IPS DF 4.7 (cell line): Measurements from ENCODE around the gene TMEM62.

Source experiments
- DNase-seq: peaks from one replicate; pipeline ENCODE4 v3.0.0-alpha.2; 2013; ENCODE audit warnings: low spot score; ENCODE audit errors: extremely low read depth

TMEM62 gene

DNA sequence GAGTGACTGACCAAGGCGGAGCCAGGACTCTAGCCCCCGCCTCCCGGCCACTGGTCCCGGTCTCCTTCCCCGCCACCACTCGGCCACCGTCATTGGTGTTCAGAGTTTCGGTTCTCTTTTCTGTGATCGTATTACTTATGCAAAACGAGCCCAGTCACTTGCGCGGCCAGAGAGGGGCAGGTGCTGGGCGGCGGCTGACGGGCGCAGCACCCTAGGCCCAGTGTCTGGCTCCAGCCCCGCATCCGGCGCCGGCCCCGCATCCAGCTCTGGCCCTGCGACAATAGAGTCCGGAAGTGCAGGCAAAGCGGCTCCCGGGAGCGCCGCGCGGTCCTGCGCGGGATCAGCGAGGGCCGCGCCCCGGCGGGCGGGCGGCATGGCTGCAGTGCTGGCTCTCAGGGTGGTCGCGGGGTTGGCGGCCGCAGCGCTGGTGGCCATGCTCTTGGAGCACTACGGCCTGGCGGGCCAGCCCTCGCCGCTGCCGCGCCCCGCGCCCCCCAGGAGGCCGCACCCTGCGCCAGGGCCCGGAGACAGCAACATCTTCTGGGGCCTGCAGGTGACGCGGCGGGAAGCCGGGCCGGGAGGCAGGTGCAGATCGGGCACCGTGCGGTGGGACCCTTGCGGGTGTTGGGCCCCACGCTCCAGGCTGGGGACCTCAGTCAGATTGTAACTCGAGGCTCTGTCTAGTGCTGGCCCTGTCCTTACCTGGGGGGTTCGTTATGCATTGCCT, at the start of gene TMEM62:
TSS of gene TMEM62 (plus strand) at position 157 of the 727 bp plus-strand sequence. CDS start at position 374, 217 bp downstream.
- DNase-seq = no peak

- DNase-seq = no peak
Measured at GRCh38 chr15:43085921-43086320, 47.5 kb upstream of the TMEM62 start.

DNA sequence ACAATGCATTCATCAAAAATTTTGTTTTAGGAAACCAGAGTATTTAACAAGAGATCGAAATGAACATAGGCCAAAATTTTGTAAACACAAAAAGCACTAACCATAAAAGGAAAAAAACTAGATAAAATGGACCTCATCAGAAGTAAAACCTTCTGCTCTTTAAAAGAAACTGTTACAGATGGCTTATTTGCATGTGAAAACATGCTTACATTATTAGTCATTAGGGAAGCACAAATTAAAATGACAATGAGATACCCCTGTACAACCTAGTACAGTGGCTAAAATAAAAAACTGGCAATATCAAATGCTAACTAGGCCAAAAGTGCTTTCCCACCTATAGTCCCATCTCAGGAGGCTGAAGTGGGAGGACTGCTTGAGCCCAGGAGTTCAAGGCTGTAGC, 46.8 kb upstream of the TMEM62 start:
- DNase-seq = no peak

DNA sequence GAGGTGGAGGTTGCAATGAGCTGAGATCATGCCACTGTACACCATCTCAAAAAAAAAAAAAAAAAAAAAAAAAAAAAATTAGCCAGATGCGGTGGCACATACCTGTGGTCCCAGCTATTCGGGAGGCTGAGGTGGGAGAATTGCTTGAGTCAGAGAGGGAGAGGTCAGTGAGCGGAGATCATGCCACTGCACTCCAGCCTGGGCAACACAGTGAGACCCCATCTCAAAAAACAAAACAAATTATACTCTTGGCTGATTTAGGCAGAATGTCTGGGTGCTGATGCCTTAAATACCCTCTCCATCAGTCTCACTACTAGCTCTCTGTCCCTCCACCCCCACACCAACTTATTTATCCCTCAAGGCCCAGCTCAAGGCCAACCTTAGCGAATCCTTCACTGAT, 41.5 kb upstream of the TMEM62 start:
- no peak for DNase-seq

DNA sequence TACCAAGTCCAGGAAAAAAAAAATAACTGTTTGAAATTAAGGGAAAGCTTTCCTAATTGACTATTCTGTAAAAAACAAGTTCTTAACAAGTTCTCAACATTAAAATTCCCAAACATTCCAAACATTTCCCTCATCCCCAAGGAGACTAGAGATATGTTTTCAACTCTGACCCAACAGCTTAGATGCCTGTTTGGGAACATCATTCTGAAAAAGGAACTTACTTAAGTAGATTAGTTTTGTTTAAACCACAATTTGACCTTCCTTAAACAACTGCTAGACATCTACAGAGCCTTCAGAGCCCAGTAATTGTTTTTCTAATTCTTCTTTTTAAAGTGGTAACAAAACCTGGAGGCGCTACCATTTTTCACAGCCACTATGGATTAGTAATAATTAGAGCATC, 40.4 kb upstream of the TMEM62 start:
- no peak for DNase-seq

DNA sequence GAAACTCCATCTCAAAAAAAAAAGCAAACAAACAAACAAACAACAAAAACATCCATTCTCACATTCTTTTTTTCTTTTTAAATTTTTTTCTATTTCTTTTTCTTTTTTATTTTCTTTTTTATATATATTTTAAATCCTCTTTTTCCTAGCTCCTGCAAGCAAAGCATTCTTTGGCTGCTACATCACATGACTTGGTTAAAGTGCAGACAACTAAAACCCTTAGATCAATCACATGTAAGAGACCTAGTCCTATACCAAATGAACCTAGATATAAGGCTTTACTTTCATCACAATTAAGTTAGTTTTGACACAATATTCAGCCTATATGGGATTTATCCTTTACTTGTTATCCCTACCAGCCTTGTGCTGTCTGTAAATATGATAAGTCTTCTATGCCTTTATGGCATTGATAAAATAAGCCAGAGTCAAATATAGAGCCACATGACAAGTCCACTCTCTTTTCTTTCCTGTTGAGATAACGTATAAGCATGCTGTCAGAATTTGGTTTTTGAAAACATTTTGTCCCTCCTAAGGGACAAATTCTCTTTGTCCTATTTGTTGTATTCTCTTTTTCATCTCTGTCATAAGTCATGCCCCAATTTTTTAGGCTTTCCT, 38.9 kb upstream of the TMEM62 start:
- no peak for DNase-seq

DNA sequence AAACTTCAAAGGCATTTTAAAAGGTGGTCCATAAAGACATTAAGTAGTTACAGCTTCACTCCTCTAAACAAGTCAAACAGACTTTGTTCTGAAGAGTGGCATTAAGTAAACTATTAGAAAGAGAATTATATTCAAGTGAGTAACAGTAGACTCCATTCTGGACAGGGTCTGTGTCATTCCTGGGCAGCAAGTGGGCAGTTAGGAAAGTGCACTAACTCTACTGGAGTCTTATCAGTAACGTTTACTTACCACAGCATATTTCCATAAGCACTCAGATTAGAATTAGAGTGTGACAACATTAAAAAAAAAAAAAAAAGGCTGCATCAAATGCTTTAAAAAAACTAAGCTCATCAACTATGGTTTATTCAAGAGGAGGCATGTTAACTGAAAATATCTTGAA, 38.1 kb upstream of the TMEM62 start:
- no peak for DNase-seq

DNA sequence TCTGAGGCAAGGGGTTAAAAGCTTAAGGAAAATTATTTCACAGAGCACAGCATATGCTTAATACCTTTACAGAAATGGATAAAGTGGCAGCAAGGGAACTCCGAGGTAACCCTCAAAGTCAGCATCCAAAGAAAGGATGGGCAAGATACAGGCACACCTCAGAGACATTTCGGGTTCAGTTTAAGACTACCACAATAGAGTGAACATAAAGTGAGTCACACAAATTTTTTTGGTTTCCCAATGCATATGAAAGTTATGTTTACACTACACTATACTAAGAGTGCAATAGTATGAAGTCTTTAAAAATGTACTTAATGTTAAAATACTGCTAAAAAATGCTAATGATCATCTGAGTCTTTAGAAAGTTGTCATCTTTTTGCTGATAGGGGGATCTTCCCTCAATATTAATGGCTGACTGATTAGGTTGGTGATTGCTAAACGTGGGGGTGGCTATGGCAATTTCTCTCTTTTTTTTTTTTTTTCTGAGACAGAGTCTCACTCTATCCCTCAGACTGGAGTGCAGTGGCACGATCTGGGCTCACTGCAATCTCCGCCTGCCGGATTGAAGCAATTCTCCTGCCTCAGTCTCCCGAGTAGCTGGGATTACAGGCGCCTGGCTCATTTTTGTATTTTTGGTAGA, 37.6 kb upstream of the TMEM62 start:
- no peak for DNase-seq

DNA sequence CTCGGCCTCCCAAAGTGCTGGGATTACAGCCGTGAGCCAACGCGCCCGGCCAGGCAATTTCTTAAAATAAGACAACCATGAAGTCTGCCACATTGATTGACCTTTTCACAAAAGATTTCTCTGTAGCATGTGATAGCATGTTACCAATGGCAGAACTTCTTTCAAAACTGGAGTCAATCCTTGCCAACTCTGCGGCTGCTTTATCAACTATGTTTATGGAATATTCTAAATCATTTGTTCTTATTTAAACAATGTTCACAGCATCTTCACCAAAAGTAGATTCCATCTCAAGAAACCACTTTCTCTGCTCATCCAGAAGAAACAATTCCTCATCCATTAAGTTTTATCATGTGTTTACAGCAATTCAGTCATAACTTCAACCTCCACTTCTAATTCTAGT, 37.0 kb upstream of the TMEM62 start:
- DNase-seq = no peak

DNA sequence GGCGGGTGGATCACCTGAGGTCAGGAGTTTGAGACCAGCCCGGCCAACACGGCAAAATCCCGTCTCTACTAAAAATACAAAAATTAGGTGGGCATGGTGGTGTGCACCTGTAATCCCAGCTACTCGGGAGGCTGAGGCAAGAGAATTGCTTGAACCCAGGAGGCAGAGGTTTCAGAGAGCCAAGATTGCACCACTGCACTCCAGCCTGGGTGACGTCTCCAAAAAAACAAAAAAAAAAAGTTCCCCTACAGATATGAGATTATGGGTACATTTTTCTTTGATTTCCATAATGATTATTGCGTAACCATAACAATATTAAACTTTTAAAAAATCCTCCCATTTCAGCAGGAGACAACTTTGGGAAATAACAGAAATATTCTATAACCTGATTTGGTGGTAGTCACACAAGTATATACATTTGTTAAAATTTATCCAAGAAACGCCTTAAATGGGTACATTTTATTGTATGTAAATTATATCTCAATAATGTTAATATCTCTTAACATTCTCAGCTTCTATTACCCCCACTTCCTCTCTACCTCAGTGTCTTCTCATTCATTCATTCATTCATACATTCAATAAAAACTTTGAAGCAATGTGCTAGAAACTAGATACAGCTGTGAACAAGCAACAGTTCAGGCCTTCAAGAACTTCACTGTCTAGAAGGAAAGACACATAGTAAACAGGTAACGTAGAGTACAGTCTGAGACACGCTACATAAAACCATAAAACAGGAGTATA, 34.1 kb upstream of the TMEM62 start:
- DNase-seq = no peak

DNA sequence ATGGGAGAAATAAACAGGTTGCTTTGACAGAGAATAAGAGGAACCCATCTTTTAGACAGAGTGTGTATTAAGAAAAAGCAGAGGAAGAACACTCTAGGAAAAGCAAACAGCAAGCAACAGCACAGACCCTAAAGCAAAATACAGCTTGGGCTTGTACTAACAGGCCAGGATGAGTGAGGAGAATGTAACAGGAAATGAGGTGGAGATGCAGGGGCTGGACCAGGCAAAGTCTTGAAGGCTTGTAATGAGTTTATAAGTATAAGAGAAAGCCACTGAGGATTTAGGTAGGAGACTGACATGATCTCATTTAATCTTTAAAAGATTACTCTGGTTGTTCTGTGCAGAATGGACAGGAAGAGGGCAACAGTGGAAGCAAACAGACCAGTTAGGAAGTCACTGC, 32.4 kb upstream of the TMEM62 start:
- no peak for DNase-seq

- no peak for DNase-seq
Measured at GRCh38 chr15:43102187-43102586, 31.2 kb upstream of the TMEM62 start.

DNA sequence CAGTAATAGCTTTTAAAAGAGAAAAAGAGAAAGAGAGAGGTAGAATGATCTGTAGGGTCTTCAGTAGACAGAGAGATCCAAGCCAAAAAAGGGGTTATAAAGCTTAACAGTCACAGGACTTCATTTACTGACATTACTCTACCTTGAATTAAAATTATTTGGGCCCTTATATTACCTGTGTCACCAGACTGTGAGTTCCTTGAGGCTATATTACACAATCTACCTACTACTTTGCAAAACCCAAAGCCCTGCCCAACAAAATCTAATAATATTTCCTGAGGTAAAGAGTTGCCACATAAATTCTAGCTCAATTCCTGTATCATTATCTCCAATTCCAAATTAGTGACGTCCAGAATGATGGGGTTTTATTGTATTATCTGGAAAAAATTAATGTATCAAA, 29.5 kb upstream of the TMEM62 start:
- no peak for DNase-seq

- DNase-seq = no peak
Measured at GRCh38 chr15:43104426-43104825, 29.0 kb upstream of the TMEM62 start.

- DNase-seq = no peak
Measured at GRCh38 chr15:43105077-43105736, 28.2 kb upstream of the TMEM62 start.

- DNase-seq = peak; percentile 62
Measured at GRCh38 chr15:43105778-43106485, 27.5 kb upstream of the TMEM62 start, which contains the start of gene UBR1. TSS of gene UBR1 (minus strand) at chr15:43106038. CDS start at chr15:43106022, 16 bp downstream.

DNA sequence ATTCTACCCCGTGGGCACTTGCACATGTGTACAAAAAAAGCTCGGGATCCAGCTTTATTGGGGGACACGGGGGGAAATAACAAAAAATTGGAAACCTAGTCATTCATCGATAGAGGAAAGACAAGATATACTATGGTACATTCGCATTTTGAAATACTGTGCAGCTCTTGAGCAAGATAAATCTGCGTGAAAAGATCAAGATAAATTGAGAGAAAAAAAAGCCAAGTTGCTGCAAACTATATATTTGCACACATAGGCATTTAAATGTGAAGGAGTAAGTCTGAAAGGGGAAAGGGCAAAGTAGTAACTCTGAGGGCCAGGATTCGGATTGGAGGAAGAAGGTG, 26.9 kb upstream of the TMEM62 start:
- DNase-seq = no peak

GRCh38 chr15:43107751-43108150, 25.6 kb upstream of the TMEM62 start:
- no peak for DNase-seq

DNA sequence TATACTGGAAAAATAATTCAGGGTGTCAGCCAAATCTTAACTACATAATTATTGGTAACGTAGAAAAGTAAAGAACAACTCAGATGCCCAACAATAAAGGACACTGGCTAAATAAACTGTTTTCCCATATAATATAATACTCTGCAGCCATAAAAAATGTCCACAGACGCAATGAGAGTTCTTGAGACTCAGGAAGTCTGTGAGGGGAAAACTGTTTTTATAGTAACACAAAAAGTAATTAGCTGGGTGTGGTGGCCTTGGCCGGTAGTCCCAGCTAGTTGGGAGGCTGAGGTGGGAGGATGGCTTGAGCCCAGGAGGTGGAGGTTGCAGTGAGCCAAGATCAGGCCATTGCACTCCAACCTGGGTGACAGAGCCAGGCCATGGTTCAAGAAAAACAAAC, 22.0 kb upstream of the TMEM62 start:
- no peak for DNase-seq

- no peak for DNase-seq
Measured at GRCh38 chr15:43118286-43118685, 15.1 kb upstream of the TMEM62 start.

DNA sequence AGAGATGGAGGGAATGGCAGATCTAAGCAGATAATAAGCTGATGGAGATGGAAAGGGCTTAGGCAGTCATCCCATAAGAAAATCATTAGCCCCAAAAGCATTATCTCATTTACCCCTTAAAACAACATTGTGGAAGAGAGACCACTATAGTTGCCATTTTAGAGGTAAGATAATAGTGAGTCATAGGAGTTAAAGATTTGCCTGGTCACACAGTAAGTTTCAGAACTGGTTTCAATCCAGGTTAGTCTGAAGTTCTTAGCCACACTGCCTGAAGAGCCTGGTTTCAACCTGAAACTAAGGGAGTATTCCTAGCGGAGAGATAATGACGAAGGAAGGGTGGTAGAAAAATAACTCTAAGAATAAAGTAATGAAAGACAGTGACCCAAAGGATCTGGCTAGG, 14.6 kb upstream of the TMEM62 start:
- no peak for DNase-seq
